CD4-positive, CD25-positive, alpha-beta regulatory T cell (primary cell): ENCODE results near the gene ING3. TPM values are rescaled to one million over a fixed set of nuclear protein-coding genes. Genes with fewer than 3 reads are reported as not detected.

Experiments used
- ATAC-seq, 2 donors: fragments of 150-1000 bp; cut with Tn5 transposase; one replicate each; pipeline ENCODE4 v1.10.0; 2021; ENCODE audit warnings: low read depth in 2 of 2, moderate number of reproducible peaks in 2 of 2, moderate library complexity in 1 of 2
- DNase-seq, 3 donors: peaks; one replicate each; pipeline versions ENCODE4 v3.0.0 to v3.0.0-alpha.2; 2012 to 2022; ENCODE audit warnings: mixed read lengths in 1 of 3
- H3K27ac ChIP-seq: one replicate; pipeline ENCODE4 v1.7.0; 2013; ENCODE audit warnings: mild to moderate bottlenecking, low read length; ENCODE audit not compliant: insufficient read depth, poor library complexity, severe bottlenecking
- H3K27me3 ChIP-seq: one replicate; pipeline ENCODE4 v1.7.0; 2013; ENCODE audit warnings: low read length; ENCODE audit not compliant: control insufficient read depth, insufficient read depth
- H3K36me3 ChIP-seq: one replicate; pipeline ENCODE4 v1.7.0; 2013; ENCODE audit warnings: mild to moderate bottlenecking, low read length, moderate library complexity; ENCODE audit not compliant: control insufficient read depth, insufficient read depth
- H3K4me1 ChIP-seq: 2 replicates; pipeline ENCODE4 v1.7.0; 2013; ENCODE audit warnings: mild to moderate bottlenecking, low read length; ENCODE audit not compliant: insufficient read depth, control insufficient read depth, poor library complexity, severe bottlenecking
- H3K4me3 ChIP-seq: one replicate; pipeline ENCODE4 v1.7.0; 2013; ENCODE audit warnings: low read depth, mild to moderate bottlenecking, low read length, moderate library complexity
- H3K9me3 ChIP-seq, 2 experiments: 1 replicate in 1 of 2; 2 replicates in 1 of 2; pipeline ENCODE4 v1.7.0; 2013; ENCODE audit warnings: low read length in 2 of 2, mild to moderate bottlenecking in 1 of 2, moderate library complexity in 1 of 2; ENCODE audit not compliant: control insufficient read depth in 2 of 2
- H3K27ac Mint-ChIP-seq, 3 donors: one replicate each; pipeline ENCODE4 v1.8.0; 2020 to 2022; ENCODE audit warnings: mild to moderate bottlenecking in 3 of 3, mixed read lengths in 3 of 3, moderate library complexity in 2 of 3
- H3K27me3 Mint-ChIP-seq: one replicate; pipeline ENCODE4 v1.8.0; 2022; ENCODE audit warnings: mild to moderate bottlenecking, mixed read lengths
- H3K36me3 Mint-ChIP-seq: one replicate; pipeline ENCODE4 v1.8.0; 2020; ENCODE audit warnings: mixed read lengths
- H3K4me1 Mint-ChIP-seq, 4 donors: one replicate each; pipeline ENCODE4 v1.8.0; 2020 to 2022; ENCODE audit warnings: mixed read lengths in 4 of 4, mild to moderate bottlenecking in 1 of 4
- H3K4me3 Mint-ChIP-seq, 4 donors: one replicate each; pipeline ENCODE4 v1.8.0; 2020 to 2022; ENCODE audit warnings: mild to moderate bottlenecking in 4 of 4, mixed read lengths in 4 of 4, moderate library complexity in 3 of 4
- H3K9me3 Mint-ChIP-seq, 7 donors: one replicate each; pipeline ENCODE4 v1.8.0; 2020 to 2022; ENCODE audit warnings: mixed read lengths in 7 of 7, mild to moderate bottlenecking in 3 of 7, moderate library complexity in 2 of 7
- polyA plus RNA-seq, 4 donors: library from polyadenylated mRNA; unstranded; fragments of 300-500 nt; fragmentation: Illumina TruSeq; gene quantifications; one replicate each; pipeline ENCODE4 v1.2.3, GENCODE V29; 2021
- total RNA-seq: library from RNA; stranded (reverse); gene quantifications from one replicate; pipeline ENCODE4 v1.2.3, GENCODE V29; 2022

ING3 gene
- total and polyA plus RNA-seq, 5 donors from 2014 or later: 30.4 to 49.3 (median 40.2) TPM

DNA sequence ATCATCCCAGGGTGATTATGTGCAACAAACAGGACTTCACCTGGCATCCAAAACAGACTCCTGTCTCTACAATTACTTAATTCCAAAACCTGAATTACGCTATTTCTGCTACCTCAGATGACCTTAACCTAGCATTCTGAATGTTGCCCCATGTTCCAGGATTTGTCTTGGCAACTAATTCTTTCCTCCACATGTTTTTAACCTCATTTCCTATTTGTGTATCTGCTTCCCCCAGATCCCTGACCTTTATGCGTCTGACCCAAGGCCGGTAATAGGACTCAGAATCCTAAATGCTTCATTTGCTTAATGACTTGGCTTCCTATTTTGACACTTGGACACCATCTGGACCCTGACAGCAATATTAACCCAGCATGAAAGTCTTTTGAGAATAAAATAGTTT, 8.7 kb upstream of the ING3 start:
- H3K36me3 Mint-ChIP-seq: no peaks in the 10 kb centered on the region

DNA sequence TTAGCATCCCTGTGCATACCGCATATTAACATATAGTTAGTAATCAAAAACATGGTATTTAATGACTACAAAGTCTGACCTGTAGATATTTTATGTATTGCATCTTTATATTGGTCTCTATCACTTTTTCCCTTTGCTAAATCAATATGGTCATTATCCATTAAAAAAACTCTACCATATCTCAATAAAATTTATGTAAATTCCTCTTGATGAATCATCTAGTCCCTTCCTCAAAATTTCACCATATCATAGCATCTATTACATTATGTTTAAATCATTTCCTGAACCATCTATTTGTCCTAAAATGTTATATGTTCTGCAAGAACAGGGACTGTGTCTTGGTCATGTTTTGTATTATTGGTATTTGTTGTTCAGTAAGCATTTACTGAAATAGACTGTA, 7.7 kb upstream of the ING3 start:
- no peak overlapping the region for H3K27ac Mint-ChIP-seq

More for the DNA sequence above, 8.7 kb upstream of the ING3 start:
- ATAC-seq (no peak), DNase-seq (no peak)
- no peak overlapping the region for H3K4me3 ChIP-seq
- H3K27ac Mint-ChIP-seq: no peak overlapping the region
- peaks cover 16% of the 10 kb centered on the region for H3K27me3 Mint-ChIP-seq
- no peak overlapping the region for H3K4me3 Mint-ChIP-seq
- H3K4me1 Mint-ChIP-seq: no peaks in the 10 kb centered on the region
- H3K27ac ChIP-seq: no peak overlapping the region
- H3K4me1 ChIP-seq: no peaks in the 10 kb centered on the region
- H3K9me3 Mint-ChIP-seq: peaks cover 0 to 1% (median 0%) of the 10 kb centered on the region in 7 donors
- peaks cover 17% of the 10 kb centered on the region for H3K27me3 ChIP-seq
- H3K36me3 ChIP-seq: no peaks in the 10 kb centered on the region
- no peaks in the 10 kb centered on the region for H3K9me3 ChIP-seq

DNA sequence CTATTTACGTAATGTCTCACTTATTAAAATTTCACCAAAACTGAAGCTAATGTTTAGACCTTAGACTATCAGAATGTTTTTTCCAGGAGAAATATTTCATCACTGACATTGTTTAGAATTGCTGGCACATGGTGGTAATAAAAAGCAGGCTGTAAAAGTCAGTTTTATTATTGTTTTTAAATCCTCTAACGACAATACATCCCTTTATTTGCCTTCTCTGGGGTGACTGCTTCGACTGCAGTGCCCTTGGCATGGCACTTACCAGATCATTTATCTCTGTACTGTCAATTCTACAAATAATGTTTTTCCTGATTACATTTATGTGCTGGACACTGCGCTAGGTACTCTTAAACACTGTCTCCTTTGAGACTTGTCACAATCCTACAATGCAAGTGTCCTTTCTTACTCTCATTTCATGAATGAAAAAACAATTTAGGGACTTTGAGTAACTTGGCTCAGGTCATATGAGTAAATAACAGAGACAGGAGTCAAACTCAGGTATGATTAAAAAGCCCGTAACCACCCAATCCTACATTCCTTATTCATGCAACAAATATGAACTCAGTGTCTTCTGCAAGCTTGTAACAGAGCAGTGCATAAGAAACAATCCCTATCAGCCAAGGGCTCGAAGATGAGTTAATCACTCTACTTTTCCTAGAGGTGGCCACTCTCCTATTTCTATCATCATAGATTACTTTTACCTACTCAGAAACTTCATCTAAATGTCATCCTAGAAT, 5.6 kb upstream of the ING3 start:
- Histone ChIP-seq H3K27me3 (peaks cover 17% of the 10 kb centered on the region), H3K27ac (no peak overlapping the region), H3K36me3 (no peaks in the 10 kb centered on the region), H3K9me3 (no peaks in the 10 kb centered on the region), H3K4me3 (no peak overlapping the region), H3K4me1 (peaks cover 2% of the 10 kb centered on the region)
- DNase-seq (no peak), ATAC-seq (no peak)
- peaks cover 4 to 9% (median 5%) of the 10 kb centered on the region in 4 donors for H3K4me1 Mint-ChIP-seq
- peaks cover 15% of the 10 kb centered on the region for H3K27me3 Mint-ChIP-seq
- no peak overlapping the region for H3K4me3 Mint-ChIP-seq
- H3K36me3 Mint-ChIP-seq: no peaks in the 10 kb centered on the region
- no peaks in the 10 kb centered on the region for H3K9me3 Mint-ChIP-seq
- H3K27ac Mint-ChIP-seq: no peak overlapping the region

More for the DNA sequence above, 7.7 kb upstream of the ING3 start:
- Mint-ChIP-seq H3K36me3 (no peaks in the 10 kb centered on the region), H3K9me3 (peaks cover 0 to 1% (median 0%) of the 10 kb centered on the region in 7 donors), H3K27me3 (peaks cover 16% of the 10 kb centered on the region), H3K4me1 (no peaks in the 10 kb centered on the region), H3K4me3 (no peak overlapping the region)
- Histone ChIP-seq H3K9me3 (no peaks in the 10 kb centered on the region), H3K27ac (no peak overlapping the region), H3K36me3 (no peaks in the 10 kb centered on the region), H3K27me3 (peaks cover 17% of the 10 kb centered on the region), H3K4me3 (no peak overlapping the region), H3K4me1 (no peaks in the 10 kb centered on the region)
- no peak for ATAC-seq
- DNase-seq: no peak

DNA sequence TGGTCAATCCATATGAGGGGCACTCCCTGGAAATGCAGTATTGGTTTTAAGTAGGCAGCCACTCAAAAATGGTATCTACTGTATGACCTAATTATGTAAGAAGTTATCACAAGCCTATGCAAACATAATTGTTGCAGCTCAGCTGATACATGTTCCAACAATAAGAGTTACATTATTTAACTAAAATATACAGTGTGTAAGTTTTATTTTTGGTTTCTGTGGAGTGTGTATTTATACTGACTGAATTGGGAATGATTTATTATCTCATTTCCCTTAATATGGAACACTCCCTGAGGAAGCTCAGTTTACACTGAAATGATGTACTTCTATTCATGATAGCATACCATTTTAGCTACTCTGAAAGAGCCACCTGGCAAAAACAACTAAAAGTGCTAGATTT, 2.6 kb upstream of the ING3 start:
- Histone ChIP-seq H3K4me3 (no peak overlapping the region), H3K27ac (no peak overlapping the region), H3K27me3 (peaks cover 15% of the 10 kb centered on the region), H3K36me3 (no peaks in the 10 kb centered on the region), H3K4me1 (peaks cover 22% of the 10 kb centered on the region), H3K9me3 (no peaks in the 10 kb centered on the region)
- Mint-ChIP-seq H3K9me3 (no peaks in the 10 kb centered on the region), H3K36me3 (peaks cover 3% of the 10 kb centered on the region), H3K4me1 (peaks cover 5 to 28% (median 16%) of the 10 kb centered on the region in 4 donors), H3K4me3 (peak overlapping the region in 1 of 4 donors; percentile 59), H3K27me3 (peaks cover 25% of the 10 kb centered on the region), H3K27ac (no peak overlapping the region)
- no peak for ATAC-seq
- no peak for DNase-seq

DNA sequence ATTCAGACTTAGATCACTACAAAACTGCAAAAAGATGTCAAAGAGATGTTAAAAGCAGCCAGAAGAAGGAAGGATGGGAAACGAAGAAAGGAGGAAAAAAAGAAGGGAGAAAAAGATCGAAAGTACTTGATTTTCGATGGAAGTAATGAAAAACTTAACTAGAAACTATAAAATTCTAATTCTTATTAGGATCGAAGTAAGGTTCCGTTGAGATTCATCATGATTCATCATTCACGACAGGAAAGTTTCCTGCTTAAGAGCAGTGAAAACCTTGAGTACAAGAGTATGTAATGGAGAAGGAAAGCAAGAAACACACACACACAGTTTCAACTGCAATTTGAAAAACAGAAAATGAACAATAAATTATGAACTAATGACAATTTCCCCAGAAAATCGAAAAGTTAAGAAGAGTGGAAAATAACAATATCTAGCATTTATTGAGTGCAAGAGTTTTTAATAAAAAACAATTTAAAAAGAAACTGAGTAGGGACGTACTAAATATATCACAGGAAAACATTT, 1.1 kb upstream of the ING3 start:
- peaks cover 10% of the 10 kb centered on the region for H3K36me3 ChIP-seq
- no peaks in the 10 kb centered on the region for H3K9me3 ChIP-seq
- Mint-ChIP-seq H3K27ac (peak overlapping the region in 2 of 3 donors; percentile 96 to 98), H3K36me3 (peaks cover 3% of the 10 kb centered on the region), H3K4me3 (peak overlapping the region; percentile 91 to 98 (median 93)), H3K9me3 (no peaks in the 10 kb centered on the region), H3K4me1 (peaks cover 9 to 36% (median 19%) of the 10 kb centered on the region in 4 donors), H3K27me3 (peaks cover 19% of the 10 kb centered on the region)
- H3K4me3 ChIP-seq: peak overlapping the region; percentile 98
- no peak overlapping the region for H3K27ac ChIP-seq
- H3K4me1 ChIP-seq: peaks cover 25% of the 10 kb centered on the region
- DNase-seq (peak in 1 of 3 donors; percentile 6), ATAC-seq (no peak)
- H3K27me3 ChIP-seq: peaks cover 15% of the 10 kb centered on the region

DNA sequence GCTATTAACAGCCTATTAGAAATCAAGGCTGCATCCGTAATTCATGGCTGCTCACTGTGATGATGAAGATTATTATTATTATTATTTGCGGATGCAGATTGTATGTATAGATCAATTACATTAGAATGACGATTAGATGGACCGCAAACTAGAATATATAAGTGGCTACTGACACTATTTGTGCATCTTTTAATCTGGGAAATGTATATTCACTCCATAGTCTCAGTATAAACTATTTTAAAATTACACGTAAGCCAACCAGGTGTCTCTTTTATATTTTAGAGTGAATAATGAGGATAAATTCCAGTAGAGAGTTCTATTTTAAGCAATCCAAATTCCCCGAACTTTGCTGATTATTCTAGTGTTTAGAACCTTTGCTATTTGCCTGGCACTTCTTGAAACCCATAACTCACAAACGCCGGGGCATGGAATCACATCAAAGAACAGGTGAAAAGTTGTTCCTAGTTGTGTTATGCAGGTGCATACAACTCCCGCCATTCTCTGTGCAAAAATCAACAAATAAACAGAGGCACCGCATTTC, 509 bp upstream of the ING3 start:
- Mint-ChIP-seq H3K4me1 (peaks cover 9 to 39% (median 22%) of the 10 kb centered on the region in 4 donors), H3K36me3 (peaks cover 7% of the 10 kb centered on the region), H3K27me3 (peaks cover 19% of the 10 kb centered on the region), H3K9me3 (no peaks in the 10 kb centered on the region), H3K4me3 (peak overlapping the region; percentile 91 to 98 (median 93)), H3K27ac (peak overlapping the region; percentile 96 to 98 (median 98))
- H3K9me3 ChIP-seq: no peaks in the 10 kb centered on the region
- peak overlapping the region; percentile 98 for H3K4me3 ChIP-seq
- H3K36me3 ChIP-seq: peaks cover 16% of the 10 kb centered on the region
- ATAC-seq (no peak), DNase-seq (no peak)
- H3K27me3 ChIP-seq: peaks cover 8% of the 10 kb centered on the region
- H3K4me1 ChIP-seq: peaks cover 26% of the 10 kb centered on the region
- H3K27ac ChIP-seq: peak overlapping the region; percentile 99

DNA sequence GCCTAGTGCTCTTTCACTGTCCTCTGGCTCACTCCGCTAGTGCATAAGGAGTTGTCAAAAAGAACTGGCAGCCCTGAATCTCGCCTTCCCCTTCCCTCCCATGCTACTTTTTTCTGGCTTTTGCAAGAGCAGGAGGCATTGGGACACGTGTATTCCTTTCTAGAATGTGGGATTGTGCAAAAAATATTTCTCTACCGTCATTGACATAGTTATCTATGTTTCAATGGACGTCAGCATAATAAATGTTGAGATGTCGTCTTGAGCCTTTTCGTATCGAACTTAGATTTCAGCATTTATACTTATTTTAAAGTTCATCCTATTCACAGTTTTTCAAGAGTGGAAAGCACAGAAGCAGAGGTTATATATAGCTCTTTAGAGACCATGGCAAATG, 727 bp downstream of the ING3 start:
- H3K27me3 ChIP-seq: peaks cover under 1% of the 10 kb centered on the region
- peaks cover 26% of the 10 kb centered on the region for H3K4me1 ChIP-seq
- no peak for DNase-seq
- peak overlapping the region; percentile 96 to 98 (median 98) for H3K27ac Mint-ChIP-seq
- no peaks in the 10 kb centered on the region for H3K9me3 ChIP-seq
- H3K9me3 Mint-ChIP-seq: no peaks in the 10 kb centered on the region
- H3K27me3 Mint-ChIP-seq: peaks cover 16% of the 10 kb centered on the region
- H3K4me3 ChIP-seq: peak overlapping the region; percentile 97
- H3K36me3 ChIP-seq: peaks cover 27% of the 10 kb centered on the region
- peaks cover 18 to 50% (median 32%) of the 10 kb centered on the region in 4 donors for H3K4me1 Mint-ChIP-seq
- H3K27ac ChIP-seq: peak overlapping the region; percentile 99
- peaks cover 17% of the 10 kb centered on the region for H3K36me3 Mint-ChIP-seq
- peak overlapping the region; percentile 91 to 98 (median 93) for H3K4me3 Mint-ChIP-seq
- no peak for ATAC-seq
